ENCODE data around the gene CLASRP.

Gene CLASRP

DNA sequence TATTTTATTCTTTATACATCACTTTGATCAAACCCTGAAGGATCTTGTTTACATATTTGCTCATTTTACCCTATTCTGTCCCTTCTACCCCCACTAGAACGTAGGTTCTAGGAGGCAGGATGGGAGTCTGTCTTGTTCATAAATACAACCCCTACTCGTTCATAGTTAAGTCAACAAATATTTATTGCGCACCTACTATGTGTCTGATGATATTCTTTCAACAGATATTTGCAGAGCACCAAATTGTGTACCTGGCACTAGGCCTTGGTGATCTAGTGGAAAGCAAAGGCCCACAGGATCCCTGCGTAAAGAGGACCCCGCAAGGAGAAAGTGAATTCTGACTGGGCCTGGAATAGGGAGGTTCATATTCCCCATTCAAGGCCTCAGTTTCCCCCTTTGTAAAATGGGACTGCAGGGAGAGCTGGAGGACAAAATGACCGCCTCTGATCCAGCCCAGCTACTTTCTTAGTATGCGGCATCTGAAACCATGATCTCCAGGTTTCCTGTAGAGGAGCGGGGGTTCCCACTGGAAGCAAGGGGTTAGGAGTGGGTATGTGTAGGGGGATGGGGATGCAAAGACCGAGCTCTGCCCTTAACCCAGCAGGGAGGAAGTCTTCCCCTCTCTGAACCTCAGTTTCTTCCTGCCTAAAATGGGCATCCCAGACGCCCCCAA is 39.7 kb downstream of the CLASRP start:
- Histone ChIP-seq H3K9me3 (replicated peaks; ENCODE audit: low read length) (no peaks in the 10 kb centered on the region), H3K4me2 (ENCODE audit: low read length) (peak overlapping the region; percentile 78), H3K9ac (ENCODE audit: low read depth, low read length) (peak overlapping the region; percentile 93), H3K27me3 (ENCODE audit: control insufficient read depth, insufficient read depth, low read length) (no peaks in the 10 kb centered on the region), H3K4me1 (ENCODE audit: control insufficient read depth, insufficient read depth, low read length) (peaks cover 21% of the 10 kb centered on the region), H3K4me3 (ENCODE audit: low read length) (peak overlapping the region; percentile 94), H3K36me3 (ENCODE audit: insufficient read depth, low read length) (peaks cover 7% of the 10 kb centered on the region)

DNA sequence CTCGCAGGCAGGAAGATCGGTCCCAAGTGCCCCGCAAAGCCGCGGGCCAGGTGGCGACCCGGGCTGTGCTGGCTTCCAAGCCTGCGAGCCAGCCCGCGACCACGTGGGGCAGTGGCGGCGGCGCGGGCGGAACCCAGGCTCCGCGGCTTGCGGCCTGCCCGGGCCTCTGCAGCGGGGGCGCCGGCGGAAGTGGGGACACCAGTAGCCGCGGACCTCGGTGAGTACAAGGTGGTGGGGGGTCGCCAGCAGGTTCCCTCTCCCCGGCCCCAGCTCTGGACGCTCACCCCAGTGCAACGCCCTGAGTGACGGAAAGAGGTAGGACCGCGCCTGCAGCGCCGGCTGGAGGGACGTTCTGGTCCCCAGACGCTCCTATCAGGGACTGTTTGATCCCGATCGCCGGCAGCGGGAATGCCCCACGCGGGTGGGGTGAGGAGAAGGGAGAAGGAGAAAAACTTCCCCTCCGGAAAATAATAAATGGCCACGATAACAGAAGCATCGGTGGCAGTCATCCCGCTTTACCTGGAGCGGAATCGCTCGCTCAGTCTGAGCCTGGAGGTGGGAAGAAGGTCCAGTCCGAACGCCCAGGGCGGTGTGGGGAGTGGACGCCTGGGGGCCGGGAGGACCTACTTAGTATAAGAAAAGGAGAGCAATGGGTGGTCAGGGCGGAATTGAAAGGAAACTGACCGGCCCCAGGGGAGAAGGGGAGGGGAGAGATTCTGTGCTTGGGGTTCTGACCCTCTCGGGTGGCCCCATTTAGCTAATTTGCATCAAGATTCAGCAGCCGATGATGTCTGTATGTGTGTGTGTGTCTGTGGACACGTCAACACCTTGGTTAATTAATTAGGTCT is 40.4 kb downstream of the CLASRP start, which contains the start of gene GEMIN7:
GEMIN7 (plus strand) TSS at position 198 of the 848 bp plus-strand sequence. CDS start 10,855 bp downstream, outside the sequence.
- Histone ChIP-seq H3K4me1 (ENCODE audit: control insufficient read depth, insufficient read depth, low read length) (peaks cover 21% of the 10 kb centered on the region), H3K4me2 (ENCODE audit: low read length) (peak within 1 kb of the TSS; percentile 78)

DNA sequence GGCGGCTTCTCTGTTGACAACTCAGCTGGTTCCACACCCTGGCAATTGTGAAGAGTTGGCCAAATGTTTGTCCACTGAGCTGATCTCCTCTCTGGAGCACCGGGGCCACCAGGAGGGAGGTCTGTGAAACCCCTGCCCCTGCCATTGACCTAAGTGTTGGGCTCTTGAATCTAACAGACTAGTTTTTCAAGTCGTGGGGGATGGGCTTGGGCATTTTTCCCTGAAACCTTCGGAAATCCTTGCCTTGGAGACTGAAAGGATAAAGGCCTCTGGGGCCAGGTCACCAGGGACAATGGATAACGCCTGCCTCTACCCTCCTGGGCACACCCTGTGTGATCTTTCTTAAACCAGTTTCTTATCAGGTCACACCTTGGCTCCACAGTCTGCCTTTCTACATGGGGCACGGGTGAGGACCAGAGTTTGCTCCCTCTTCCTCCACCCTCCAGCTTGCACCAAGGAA is 41.1 kb downstream of the CLASRP start:
- Histone ChIP-seq H3K36me3 (ENCODE audit: insufficient read depth, low read length) (peaks cover 7% of the 10 kb centered on the region), H3K4me2 (ENCODE audit: low read length) (peak overlapping the region; percentile 78), H3K9ac (ENCODE audit: low read depth, low read length) (peak overlapping the region; percentile 93), H3K4me3 (ENCODE audit: low read length) (peak overlapping the region; percentile 94), H3K9me3 (replicated peaks; ENCODE audit: low read length) (no peaks in the 10 kb centered on the region), H3K4me1 (ENCODE audit: control insufficient read depth, insufficient read depth, low read length) (peaks cover 21% of the 10 kb centered on the region), H3K27me3 (ENCODE audit: control insufficient read depth, insufficient read depth, low read length) (no peaks in the 10 kb centered on the region)

More for the DNA sequence above, 40.4 kb downstream of the CLASRP start, which contains the start of gene GEMIN7:
- Histone ChIP-seq H3K36me3 (ENCODE audit: insufficient read depth, low read length) (peaks cover 7% of the 10 kb centered on the region), H3K9me3 (replicated peaks; ENCODE audit: low read length) (no peaks in the 10 kb centered on the region), H3K9ac (ENCODE audit: low read depth, low read length) (peak within 1 kb of the TSS; percentile 93), H3K27me3 (ENCODE audit: control insufficient read depth, insufficient read depth, low read length) (no peaks in the 10 kb centered on the region), H3K4me3 (ENCODE audit: low read length) (peak within 1 kb of the TSS; percentile 94)

DNA sequence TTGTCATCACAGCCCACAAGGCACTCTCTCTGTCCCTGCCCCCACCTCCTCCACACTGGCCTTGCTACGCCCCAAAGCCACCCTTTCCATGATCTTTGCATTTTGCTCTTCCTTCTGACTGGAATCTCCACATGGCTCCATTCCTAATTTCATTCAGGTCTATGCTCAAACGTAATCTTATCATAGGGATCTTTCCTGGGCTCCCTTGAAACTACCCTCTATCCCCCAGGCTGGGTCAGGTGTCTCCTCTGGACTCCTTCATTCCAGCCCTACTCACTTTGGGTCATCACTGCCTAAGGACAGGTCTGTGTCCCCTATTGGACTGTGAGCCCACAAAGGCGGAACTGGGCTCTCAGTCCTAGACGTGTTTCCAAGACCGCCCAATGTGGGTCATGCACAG is 43.3 kb downstream of the CLASRP start:
- Histone ChIP-seq H3K36me3 (ENCODE audit: insufficient read depth, low read length) (peaks cover 7% of the 10 kb centered on the region), H3K9me3 (replicated peaks; ENCODE audit: low read length) (no peaks in the 10 kb centered on the region), H3K27me3 (ENCODE audit: control insufficient read depth, insufficient read depth, low read length) (no peaks in the 10 kb centered on the region), H3K4me3 (ENCODE audit: low read length) (no peak overlapping the region), H3K4me2 (ENCODE audit: low read length) (no peak overlapping the region), H3K4me1 (ENCODE audit: control insufficient read depth, insufficient read depth, low read length) (peaks cover 15% of the 10 kb centered on the region), H3K9ac (ENCODE audit: low read depth, low read length) (no peak overlapping the region)

DNA sequence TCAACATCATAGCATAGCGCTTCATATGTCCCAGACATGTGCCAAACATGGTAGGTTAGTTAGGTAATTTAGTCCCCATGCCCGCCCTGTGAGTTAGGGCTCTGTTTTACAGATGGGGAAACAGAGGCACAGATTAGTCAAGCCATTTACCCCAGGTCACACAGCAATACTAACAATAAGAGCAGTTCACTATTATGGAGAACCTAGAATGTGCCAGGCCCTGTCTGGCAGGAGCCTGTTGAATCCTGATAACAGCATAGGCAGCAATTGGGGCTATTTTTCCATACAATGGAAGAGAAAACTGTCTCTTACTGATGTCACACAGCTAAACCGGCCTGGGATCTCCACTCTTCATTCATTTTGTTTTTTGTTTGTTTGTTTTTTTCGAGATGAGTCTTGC is 47.6 kb downstream of the CLASRP start:
- Histone ChIP-seq H3K36me3 (ENCODE audit: insufficient read depth, low read length) (peaks cover 22% of the 10 kb centered on the region), H3K9ac (ENCODE audit: low read depth, low read length) (no peak overlapping the region), H3K27me3 (ENCODE audit: control insufficient read depth, insufficient read depth, low read length) (no peaks in the 10 kb centered on the region), H3K9me3 (replicated peaks; ENCODE audit: low read length) (no peaks in the 10 kb centered on the region), H3K4me1 (ENCODE audit: control insufficient read depth, insufficient read depth, low read length) (peaks cover 6% of the 10 kb centered on the region), H3K4me2 (ENCODE audit: low read length) (no peak overlapping the region), H3K4me3 (ENCODE audit: low read length) (no peak overlapping the region)

DNA sequence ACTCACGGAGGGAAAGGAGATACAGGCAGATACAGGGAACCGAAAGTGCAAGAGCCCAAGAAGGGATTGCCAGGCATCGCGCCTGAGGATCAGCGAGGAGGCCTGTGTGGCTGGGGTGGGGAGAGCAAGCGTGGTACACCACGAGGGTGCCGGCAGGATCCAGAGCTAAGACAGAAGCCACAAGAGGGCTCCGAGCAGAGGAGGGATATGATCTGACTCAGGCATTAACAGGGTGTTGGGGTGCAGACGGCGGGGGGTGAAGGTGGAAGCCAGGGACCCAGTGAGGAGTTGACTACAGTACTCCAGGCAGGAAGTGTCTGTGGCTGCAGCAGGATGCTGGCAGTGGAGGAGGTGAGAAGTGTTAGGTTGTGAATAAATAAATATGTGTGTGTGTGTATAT is 48.7 kb downstream of the CLASRP start:
- Histone ChIP-seq H3K4me3 (ENCODE audit: low read length) (no peak overlapping the region), H3K9me3 (replicated peaks; ENCODE audit: low read length) (no peaks in the 10 kb centered on the region), H3K4me1 (ENCODE audit: control insufficient read depth, insufficient read depth, low read length) (peaks cover 6% of the 10 kb centered on the region), H3K27me3 (ENCODE audit: control insufficient read depth, insufficient read depth, low read length) (no peaks in the 10 kb centered on the region), H3K9ac (ENCODE audit: low read depth, low read length) (no peak overlapping the region), H3K4me2 (ENCODE audit: low read length) (no peak overlapping the region), H3K36me3 (ENCODE audit: insufficient read depth, low read length) (peaks cover 14% of the 10 kb centered on the region)

DNA sequence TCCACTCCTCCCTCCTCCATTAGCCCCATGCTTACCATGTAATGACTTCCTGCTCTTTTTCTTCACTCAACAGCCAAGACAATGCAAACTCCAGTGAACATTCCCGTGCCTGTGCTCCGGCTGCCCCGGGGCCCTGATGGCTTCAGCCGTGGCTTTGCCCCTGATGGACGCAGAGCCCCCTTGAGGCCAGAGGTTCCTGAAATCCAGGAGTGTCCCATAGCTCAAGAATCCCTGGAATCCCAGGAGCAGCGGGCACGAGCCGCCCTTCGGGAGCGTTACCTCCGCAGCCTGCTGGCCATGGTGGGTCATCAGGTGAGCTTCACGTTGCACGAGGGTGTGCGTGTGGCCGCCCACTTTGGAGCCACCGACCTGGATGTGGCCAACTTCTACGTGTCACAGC is 51.2 kb downstream of the CLASRP start:
- no peaks in the 10 kb centered on the region for H3K9me3 ChIP-seq (replicated peaks; ENCODE audit: low read length)
- peaks cover 14% of the 10 kb centered on the region for H3K36me3 ChIP-seq (ENCODE audit: insufficient read depth, low read length)
- no peak overlapping the region for H3K4me3 ChIP-seq (ENCODE audit: low read length)
- peaks cover 20% of the 10 kb centered on the region for H3K4me1 ChIP-seq (ENCODE audit: control insufficient read depth, insufficient read depth, low read length)
- H3K9ac ChIP-seq (ENCODE audit: low read depth, low read length): no peak overlapping the region
- H3K4me2 ChIP-seq (ENCODE audit: low read length): no peak overlapping the region
- no peaks in the 10 kb centered on the region for H3K27me3 ChIP-seq (ENCODE audit: control insufficient read depth, insufficient read depth, low read length)

DNA sequence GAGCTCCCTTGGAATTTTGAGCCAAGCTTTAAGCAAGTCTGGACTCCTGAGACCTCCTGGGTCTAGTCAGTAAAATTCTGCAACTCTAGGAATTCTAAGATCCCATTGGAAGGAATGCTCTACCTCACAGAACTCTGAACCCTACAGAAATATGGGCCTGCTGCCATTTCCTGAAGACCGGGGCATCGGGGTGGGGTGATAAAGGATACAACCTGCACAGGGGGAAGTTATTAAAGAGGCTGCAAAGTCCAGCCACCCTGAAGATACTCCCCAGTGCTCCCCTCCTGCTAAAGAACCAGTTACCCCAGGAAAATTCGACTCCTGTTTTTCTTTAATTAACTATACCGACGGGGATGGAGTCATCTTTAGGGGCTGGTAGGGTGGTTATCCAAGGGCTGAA is 51.8 kb downstream of the CLASRP start:
- H3K4me3 ChIP-seq (ENCODE audit: low read length): peak overlapping the region; percentile 63
- H3K9ac ChIP-seq (ENCODE audit: low read depth, low read length): peak overlapping the region; percentile 61
- H3K4me2 ChIP-seq (ENCODE audit: low read length): peak overlapping the region; percentile 93
- H3K4me1 ChIP-seq (ENCODE audit: control insufficient read depth, insufficient read depth, low read length): peaks cover 20% of the 10 kb centered on the region
- peaks cover 14% of the 10 kb centered on the region for H3K36me3 ChIP-seq (ENCODE audit: insufficient read depth, low read length)
- no peaks in the 10 kb centered on the region for H3K27me3 ChIP-seq (ENCODE audit: control insufficient read depth, insufficient read depth, low read length)
- no peaks in the 10 kb centered on the region for H3K9me3 ChIP-seq (replicated peaks; ENCODE audit: low read length)

DNA sequence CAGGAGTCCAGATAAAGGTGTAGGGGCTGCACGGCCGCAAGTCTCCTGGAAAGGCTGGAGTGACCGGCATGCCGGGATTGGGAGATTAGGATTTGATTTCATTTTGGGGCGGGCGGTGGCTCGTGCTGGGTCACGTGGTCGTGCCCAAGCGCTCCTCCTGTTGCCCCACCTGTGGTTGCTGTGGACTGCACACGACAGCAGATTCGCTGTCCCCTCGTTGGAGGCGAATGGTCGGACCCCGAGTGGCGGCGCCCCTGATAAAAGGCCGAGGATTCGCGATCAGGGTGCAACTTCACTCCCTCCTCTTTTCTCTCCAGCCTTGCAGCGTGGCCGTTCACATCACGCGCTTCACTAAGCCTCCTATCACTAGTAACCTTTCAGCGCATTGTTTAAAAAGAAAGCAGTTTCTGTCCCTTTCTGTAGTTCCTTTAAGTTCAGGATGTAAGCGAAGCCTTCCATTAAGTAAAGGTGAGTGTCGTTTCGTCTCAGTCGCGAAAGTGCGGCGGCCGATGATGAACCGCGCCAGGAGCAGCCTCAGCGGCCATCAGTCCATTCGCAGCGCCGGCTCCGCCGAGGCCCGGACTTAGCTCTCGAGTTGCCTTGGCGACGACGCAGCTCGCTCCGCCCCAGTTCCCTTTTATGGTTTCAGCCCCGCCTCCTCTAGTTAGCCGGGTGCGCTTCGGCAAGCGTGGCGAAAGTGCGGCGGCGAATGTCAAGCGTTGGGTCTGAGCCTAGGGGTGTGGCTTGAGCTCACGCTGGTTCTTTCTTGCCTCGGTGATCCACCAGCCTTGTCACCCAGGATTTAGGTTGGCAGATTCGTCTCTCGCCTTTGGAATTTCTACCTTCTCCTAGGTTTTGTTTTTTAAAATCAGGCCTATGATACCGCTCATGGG is 52.4 kb downstream of the CLASRP start:
- no peaks in the 10 kb centered on the region for H3K9me3 ChIP-seq (replicated peaks; ENCODE audit: low read length)
- no peaks in the 10 kb centered on the region for H3K27me3 ChIP-seq (ENCODE audit: control insufficient read depth, insufficient read depth, low read length)
- peaks cover 25% of the 10 kb centered on the region for H3K4me1 ChIP-seq (ENCODE audit: control insufficient read depth, insufficient read depth, low read length)
- H3K9ac ChIP-seq (ENCODE audit: low read depth, low read length): peak overlapping the region; percentile 97
- peaks cover 14% of the 10 kb centered on the region for H3K36me3 ChIP-seq (ENCODE audit: insufficient read depth, low read length)
- peak overlapping the region; percentile 86 for H3K4me3 ChIP-seq (ENCODE audit: low read length)
- H3K4me2 ChIP-seq (ENCODE audit: low read length): peak overlapping the region; percentile 93

DNA sequence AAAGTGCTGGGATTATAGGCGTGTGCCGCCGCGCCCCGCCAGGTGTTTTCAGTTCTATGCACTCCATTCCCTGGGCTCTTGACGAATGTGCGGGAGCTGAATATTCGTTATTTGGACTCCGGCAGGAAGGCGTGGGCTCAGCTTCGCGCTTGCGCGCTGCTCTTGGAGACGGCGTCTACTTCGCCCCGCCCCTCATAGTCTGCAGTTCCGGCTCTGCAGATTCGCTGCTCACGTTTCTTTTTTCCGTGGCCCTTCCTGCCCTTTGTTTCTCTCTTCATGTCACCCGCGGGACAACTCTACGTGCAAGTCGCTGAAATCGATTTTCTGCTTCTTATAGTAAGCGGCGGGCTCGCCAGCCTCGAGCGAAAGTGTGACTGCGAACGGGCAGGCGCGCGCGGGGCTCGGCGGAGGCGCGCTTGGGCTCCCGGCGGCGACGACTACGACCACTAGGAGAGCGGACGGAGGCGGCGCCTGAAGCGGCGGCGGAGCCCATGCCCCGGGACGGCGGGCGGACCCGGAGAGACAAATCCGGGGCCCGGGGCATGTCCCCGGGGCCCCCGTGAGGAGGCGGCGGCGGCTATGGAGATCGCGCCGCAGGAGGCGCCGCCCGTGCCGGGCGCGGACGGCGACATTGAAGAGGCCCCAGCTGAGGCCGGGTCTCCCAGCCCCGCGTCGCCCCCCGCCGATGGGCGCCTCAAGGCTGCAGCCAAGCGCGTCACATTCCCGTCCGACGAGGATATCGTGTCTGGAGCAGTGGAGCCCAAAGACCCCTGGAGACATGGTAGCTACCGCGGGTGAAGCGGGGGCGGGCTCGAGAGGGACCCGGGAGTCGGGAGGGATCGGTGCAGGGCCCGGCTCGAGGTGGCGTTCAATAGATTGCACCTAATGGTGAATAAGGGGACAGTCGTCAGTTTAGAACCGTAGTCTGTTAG is 54.2 kb downstream of the CLASRP start, which contains the start of gene PPP1R37:
PPP1R37 (plus strand) TSS at position 433 of the 932 bp plus-strand sequence; CDS start at position 580, 147 bp downstream.
- Histone ChIP-seq H3K4me3 (ENCODE audit: low read length) (peak within 1 kb of the TSS; percentile 86), H3K27me3 (ENCODE audit: control insufficient read depth, insufficient read depth, low read length) (no peaks in the 10 kb centered on the region), H3K4me1 (ENCODE audit: control insufficient read depth, insufficient read depth, low read length) (peaks cover 34% of the 10 kb centered on the region), H3K9me3 (replicated peaks; ENCODE audit: low read length) (no peaks in the 10 kb centered on the region), H3K36me3 (ENCODE audit: insufficient read depth, low read length) (peaks cover 10% of the 10 kb centered on the region), H3K9ac (ENCODE audit: low read depth, low read length) (peak within 1 kb of the TSS; percentile 97), H3K4me2 (ENCODE audit: low read length) (peak within 1 kb of the TSS; percentile 93)
